ENCODE data around the gene ABCA4. TPM values are rescaled to one million over a fixed set of nuclear protein-coding genes. Genes with fewer than 3 reads are reported as not detected.

The ABCA4 gene
- total RNA-seq, 1 experiment from 2014 or later = 0.22 TPM

DNA sequence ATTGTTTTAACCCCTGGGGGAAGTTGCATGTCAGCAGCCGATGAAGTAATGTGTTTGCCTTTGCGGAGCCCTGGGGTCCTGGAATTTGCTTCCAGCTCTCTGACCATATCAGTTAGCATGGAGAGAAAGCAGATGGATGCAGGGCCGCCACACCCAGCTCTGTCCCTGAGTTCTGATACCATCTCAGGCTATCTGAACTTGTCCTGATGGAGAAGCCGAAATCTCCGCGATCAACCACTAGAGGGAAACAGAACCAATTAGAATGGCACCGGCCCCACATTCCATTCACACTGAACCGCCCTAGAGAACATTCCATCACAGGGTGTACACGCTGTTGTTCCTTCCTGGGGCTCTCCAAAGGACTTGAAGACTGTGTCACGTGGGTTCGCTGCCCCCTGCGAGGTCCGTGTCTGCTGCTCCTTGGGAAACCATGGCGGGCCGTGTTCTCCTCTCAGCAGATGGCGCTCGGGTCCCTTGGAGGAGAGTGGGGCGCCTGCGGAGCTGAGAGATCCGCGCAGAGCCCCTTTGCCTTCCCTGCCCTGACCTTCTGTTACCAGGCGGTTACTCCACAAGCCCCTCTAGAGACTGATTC, 75.4 kb downstream of the ABCA4 start:
- Histone ChIP-seq H3K4me3 (replicated peaks in 1 of 2; ENCODE audit: low read depth in 1 of 2, low read length in 2 of 2) (no peak overlapping the region), H3K9me2 (ENCODE audit: insufficient read depth) (no peaks in the 10 kb centered on the region), H3K36me3 (ENCODE audit: control insufficient read depth in 1 of 2, insufficient read depth in 2 of 2, low read length in 2 of 2) (no peaks in the 10 kb centered on the region), H3K27ac (ENCODE audit: low read depth, low read length) (peak overlapping the region; percentile 27; the same call in 1 of the 2 replicates), H3K27me3 (ENCODE audit: insufficient read depth, low read length) (no peaks in the 10 kb centered on the region), H3K9me3 (ENCODE audit: control insufficient read depth in 1 of 2, insufficient read depth in 1 of 2, low read depth in 1 of 2, low read length in 2 of 2) (no peaks in the 10 kb centered on the region), H4K20me1 (ENCODE audit: insufficient read depth) (no peaks in the 10 kb centered on the region), H3K4me2 (ENCODE audit: low read length) (peak overlapping the region; percentile 63), H3K79me2 (ENCODE audit: insufficient read depth, low read length) (no peaks in the 10 kb centered on the region), H2AFZ (ENCODE audit: low read depth, low read length, poor library complexity, severe bottlenecking) (peak overlapping the region; percentile 90), H3K9ac (ENCODE audit: low read length) (no peak overlapping the region), H3K4me1 (ENCODE audit: control insufficient read depth in 1 of 2, insufficient read depth in 2 of 2, low read length in 2 of 2) (peaks cover 16 to 20% of the 10 kb centered on the region in 2 experiments; a peak in 3 of 4 replicates)
- DNase-seq (ENCODE audit: low read depth, low spot score) = peak; percentile 91
- POLR2A ChIA-PET = interaction anchor here (0.6 to 2.4 kb wide), 8 partner anchors 14 to 290 kb away, joined by 3 to 8 read pairs (median 4); partner anchors contain the start of gene ARHGAP29
- intact Hi-C loops (cut with micrococcal nuclease) = loop anchor here (1.0 to 5.0 kb wide), 2 partner anchors 192 to 291 kb away; partner anchors contain the start of gene ARHGAP29
- RAD21 ChIA-PET (ENCODE audit: low non-redundant PET in 1 of 2, low total read pairs in 2 of 2, uncharacterized antibody in 2 of 2, unreplicated experiment in 2 of 2) = interaction anchor here (0.6 to 2.6 kb wide), 8 partner anchors 18 to 290 kb away, joined by 3 to 22 read pairs (median 4); no protein-coding TSS in a partner anchor
- BruUV-seq (replicated peaks) = no TSS peak
- CTCF ChIA-PET = interaction anchor here (0.6 to 21.2 kb wide), 15 partner anchors 10 to 418 kb away, joined by 3 to 338 read pairs (median 5); no protein-coding TSS in a partner anchor
- peak; percentile 93 for ATAC-seq
- TF ChIP-seq RAD21 (IDR thresholded peaks at IDR 0.05; ENCODE audit: low read depth) (peak; percentile 86), CBX3 (IDR thresholded peaks at IDR 0.05; ENCODE audit: low read depth) (peak; percentile 60; the same call in 1 of the 2 replicates), ZNF274 (IDR thresholded peaks at IDR 0.05; ENCODE audit: low read depth, low read length) (no peak), TCF7L2 (IDR thresholded peaks at IDR 0.05; ENCODE audit: borderline replicate concordance, extremely low read depth, insufficient read depth, insufficient read length) (peak; percentile 64), SIN3A (IDR thresholded peaks at IDR 0.05; ENCODE audit: low read depth) (no peak)
- TF ChIP-seq, protein P1, sequence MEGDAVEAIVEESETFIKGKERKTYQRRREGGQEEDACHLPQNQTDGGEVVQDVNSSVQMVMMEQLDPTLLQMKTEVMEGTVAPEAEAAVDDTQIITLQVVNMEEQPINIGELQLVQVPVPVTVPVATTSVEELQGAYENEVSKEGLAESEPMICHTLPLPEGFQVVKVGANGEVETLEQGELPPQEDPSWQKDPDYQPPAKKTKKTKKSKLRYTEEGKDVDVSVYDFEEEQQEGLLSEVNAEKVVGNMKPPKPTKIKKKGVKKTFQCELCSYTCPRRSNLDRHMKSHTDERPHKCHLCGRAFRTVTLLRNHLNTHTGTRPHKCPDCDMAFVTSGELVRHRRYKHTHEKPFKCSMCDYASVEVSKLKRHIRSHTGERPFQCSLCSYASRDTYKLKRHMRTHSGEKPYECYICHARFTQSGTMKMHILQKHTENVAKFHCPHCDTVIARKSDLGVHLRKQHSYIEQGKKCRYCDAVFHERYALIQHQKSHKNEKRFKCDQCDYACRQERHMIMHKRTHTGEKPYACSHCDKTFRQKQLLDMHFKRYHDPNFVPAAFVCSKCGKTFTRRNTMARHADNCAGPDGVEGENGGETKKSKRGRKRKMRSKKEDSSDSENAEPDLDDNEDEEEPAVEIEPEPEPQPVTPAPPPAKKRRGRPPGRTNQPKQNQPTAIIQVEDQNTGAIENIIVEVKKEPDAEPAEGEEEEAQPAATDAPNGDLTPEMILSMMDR (IDR thresholded peaks at IDR 0.05 in 2 of 3, conservative IDR thresholded peaks at IDR 0.05 in 1 of 3; ENCODE audit: borderline replicate concordance in 1 of 3, insufficient read depth in 1 of 3, low read depth in 2 of 3, low read length in 2 of 3) = peak; percentile 71 to 98 (median 83)
- TF ChIP-seq, protein P2, sequence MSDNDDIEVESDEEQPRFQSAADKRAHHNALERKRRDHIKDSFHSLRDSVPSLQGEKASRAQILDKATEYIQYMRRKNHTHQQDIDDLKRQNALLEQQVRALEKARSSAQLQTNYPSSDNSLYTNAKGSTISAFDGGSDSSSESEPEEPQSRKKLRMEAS (IDR thresholded peaks at IDR 0.05) = peak; percentile 82
